ENCODE data around the gene DNAH9. TPM values are rescaled to one million over a fixed set of nuclear protein-coding genes. Genes with fewer than 3 reads are reported as not detected.
"Not testable (repeated sequence)": the region's sequence is repeated elsewhere in the genome, so short reads cannot be mapped to it uniquely, and the experiment has no call there.

DNAH9 gene
- total RNA-seq, 1 donor from 2014 or later = under 0.01 TPM

DNA sequence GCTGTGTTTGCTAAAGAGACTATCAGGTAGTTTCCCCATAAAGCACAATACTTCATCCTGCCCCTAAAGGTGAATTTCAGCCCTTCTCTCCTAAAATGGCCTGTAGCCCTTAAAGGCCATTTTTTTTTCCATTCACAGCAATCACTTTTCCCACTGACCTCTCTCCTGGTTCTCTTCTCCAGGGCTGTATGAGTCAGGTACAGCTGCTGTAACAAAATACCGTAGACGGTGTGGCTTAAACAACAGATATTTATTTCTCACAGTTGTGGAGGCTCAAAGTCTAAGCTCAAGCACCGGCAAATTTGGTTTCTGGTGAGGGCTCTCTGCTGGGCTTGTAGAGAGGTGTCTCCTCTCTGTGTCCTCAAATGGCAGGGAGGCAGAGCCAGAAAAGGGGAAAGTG is 354.3 kb downstream of the DNAH9 start:
- no peak for DNase-seq (ENCODE audit: low read depth in 2 of 2)

DNA sequence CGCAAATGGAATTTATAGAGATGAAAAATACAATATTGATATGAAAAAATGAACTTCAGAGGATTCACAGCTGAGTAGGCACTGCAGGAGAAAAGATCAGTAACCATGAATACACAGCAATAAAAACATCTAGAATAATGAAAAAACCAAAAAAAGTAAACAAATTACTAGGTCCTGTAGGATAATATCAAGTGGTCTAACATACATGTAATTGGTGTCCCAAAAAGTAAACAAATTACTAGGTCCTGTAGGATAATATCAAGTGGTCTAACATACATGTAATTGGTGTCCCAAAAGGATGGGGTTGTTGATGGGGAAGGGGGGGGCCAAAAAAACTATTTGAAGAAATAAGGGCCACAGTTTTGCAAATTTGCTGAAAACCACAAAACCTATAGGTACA is 355.7 kb downstream of the DNAH9 start:
- DNase-seq (ENCODE audit: low read depth in 2 of 2) = no peak

DNA sequence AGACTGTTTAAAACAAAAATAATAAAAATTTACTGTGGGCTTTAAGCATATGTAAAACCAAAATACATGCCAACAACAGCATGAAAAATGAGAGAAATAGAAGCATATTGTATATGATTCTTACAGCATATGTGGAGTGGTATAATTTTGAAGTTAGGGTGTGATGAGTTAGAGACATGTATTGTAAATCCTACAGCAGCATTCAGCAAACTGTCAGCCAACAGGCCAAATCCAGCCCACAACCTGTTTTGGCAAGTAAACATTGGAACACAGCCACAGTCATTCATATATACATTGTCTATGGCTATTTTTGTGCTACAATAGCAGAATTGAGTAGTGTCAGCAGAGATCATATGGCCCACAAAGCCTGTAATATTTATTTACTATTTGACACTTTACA is 356.7 kb downstream of the DNAH9 start:
- no peak for DNase-seq (ENCODE audit: low read depth in 2 of 2)

DNA sequence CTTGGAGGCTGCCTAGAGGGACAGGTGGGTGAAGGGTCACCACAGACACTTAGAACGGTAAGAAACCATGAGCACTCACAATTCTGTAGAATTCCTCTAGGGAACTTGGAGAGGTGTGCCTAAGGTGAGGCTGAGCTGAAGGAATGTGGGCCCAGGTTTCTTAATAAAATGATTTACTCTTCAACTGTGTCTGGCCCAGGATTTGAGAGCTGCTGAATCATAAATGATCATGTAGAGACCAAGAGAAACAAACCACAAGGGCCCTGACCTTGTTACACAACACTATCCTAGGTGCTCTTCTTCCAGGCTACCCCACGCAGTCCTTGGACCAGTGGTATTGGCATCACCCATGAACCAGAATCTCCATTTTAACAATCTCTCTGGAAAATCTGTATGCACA is 371.3 kb downstream of the DNAH9 start:
- DNase-seq (ENCODE audit: low read depth in 2 of 2) = no peak

DNA sequence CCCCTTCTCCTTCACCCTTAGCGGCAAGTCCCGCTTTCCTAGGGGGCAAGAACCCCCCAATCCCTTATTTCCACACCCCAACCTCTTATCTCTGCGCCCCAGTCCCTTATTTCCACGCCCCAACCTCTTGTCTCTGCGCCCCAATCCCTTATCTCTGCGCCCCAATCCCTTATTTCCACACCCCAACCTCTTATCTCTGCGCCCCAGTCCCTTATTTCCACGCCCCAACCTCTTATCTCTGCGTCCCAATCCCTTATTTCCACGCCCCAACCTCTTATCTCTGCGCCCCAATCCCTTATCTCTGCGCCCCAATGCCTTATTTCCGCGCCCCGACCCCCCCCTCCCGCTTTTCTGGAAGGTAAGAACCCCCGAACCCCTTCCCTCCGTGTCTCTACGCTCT is 374.5 kb downstream of the DNAH9 start:
- DNase-seq (ENCODE audit: low read depth in 2 of 2) = not testable (repeated sequence)

DNA sequence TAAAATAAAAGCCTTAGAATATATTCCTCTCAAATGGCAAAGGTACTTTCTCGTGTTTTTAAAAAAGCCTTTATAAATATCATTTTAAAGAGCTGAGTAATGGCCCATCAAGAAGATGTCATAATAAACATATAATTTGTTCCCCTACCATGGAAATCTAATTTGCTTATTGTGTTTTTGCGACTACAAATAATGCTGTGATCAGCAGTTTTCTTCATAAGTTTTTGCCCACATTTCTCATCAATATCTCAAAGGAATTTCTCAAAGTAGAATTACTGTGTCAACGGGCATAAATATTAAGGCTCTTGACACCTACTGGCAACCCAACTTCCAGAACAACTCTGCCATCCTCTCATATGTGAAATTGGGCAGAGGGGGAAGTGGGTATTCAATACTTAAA is 381.5 kb downstream of the DNAH9 start:
- no peak for DNase-seq (ENCODE audit: low read depth in 2 of 2)

DNA sequence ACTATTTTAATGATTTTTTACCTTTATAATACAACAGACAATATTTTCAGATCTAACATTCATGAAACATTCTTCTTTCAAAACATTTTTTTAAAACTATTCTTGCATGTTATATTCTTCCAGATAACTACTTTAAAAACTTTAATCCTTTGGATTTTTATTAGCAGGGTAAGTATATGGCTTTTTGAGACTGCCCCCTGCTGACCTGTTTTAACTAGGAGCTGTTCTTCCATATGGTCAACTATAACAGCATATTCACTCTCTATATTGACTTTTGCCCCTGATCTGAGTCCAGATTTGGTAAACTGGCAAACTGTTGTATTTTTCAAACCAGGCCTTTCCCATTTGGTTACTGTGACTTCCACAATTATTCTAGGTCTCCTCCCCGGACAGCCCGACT is 382.5 kb downstream of the DNAH9 start:
- DNase-seq (ENCODE audit: low read depth in 2 of 2) = peak in 1 of 2 donors; percentile 9

DNA sequence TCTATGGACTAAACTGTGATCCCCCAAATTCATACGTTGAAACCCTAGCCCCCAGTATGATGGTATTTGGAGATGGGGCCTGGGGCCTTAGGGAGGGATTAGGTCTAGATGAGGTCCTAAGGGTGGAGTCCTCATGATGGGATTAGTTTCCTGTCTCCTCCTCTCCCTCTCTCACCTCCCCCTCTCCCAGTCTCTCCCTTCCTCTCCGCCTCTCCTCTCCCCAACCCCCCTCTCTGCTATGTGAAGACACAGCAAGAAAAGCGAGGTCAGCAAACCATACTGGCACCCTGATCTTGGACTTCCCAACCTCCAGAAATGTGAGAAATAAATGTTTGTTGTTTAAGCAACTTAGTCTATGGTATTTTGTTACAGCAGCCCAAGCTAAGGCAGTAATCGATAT is 383.6 kb downstream of the DNAH9 start:
- DNase-seq (ENCODE audit: low read depth in 2 of 2) = no peak

DNA sequence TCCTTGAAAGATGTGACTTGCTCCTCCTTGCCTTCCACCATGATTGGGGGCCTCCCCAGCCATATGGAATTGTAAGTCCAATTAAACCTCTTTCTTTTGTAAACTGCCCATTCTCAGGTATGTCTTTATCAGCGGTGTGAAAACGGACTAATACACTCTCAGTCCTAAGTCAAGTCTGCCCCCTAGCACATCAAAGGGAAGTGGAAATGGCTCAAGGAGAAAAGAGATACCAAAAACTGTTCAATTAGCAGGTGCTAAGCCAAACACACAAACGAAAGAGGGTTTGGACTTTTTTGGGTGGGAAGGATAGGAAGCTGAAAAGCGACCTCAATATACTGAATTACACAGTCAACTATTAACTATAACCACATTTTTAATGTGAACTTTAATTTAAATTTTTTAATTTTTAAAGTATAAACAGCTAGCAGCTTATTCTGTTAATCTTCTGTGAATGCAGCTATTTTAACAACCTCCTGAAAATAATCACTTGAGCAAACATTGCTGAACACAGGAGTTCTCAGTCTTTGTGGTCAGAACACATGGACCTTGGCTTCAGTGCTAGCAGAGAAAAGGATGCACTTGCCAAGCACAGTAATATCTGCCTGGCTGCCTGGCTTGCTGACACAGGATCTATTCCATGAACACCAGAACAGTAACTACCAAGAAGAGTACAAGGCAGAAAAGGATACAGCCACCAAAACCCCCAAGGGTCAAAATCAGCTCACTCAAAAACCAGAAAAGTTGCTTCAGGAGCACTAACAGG is 388.1 kb downstream of the DNAH9 start:
- no peak for DNase-seq (ENCODE audit: low read depth in 2 of 2)

DNA sequence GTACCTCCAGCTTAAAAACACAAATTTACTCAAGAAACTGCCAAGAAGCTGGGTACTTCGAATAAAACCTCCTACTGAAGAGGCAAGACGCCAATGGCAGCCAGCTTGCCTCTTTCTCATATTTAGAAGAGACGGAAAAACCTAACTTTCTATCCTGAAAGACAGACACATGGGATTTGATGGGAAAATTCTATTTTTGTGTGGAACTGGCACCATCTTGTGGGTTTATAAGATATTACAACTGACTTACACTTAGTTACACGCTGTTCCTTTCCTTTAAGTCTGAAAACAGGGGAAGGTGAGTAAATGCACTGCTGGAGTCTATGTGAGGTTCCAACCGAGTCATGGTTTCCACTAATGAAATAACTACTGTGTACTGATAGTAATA is 388.7 kb downstream of the DNAH9 start:
- peak; percentile 26 to 63 for DNase-seq (ENCODE audit: low read depth in 2 of 2)

DNA sequence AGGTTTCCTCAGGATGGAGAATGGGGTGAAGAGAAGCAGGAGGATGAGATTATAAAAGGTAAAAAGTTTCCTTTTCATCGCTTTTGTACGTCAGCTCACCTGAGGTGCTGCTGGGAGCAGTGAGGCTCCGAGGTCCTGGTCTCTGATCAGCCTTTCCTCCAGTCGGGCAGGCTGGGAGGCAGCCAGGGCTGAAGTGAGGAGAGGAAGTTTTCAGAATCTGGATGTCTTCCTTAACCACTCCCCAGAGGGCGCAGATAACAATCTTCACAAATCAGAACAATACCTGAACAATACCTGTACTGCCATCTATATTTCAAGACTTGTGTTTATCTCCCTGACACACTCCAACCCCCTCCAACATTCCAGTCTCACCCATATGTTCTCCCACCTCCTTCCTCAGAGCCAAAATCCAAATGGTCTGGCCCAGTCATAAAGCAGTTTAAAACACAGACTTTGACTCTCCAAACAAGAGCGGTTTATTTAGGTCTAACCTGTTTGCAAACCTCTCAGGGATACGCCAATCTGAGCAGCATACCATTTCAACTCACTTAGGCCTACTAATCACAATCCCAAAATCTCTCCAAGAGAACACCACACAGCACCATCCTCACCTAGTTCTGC is 392.2 kb downstream of the DNAH9 start:
- DNase-seq (ENCODE audit: low read depth in 2 of 2) = no peak

DNA sequence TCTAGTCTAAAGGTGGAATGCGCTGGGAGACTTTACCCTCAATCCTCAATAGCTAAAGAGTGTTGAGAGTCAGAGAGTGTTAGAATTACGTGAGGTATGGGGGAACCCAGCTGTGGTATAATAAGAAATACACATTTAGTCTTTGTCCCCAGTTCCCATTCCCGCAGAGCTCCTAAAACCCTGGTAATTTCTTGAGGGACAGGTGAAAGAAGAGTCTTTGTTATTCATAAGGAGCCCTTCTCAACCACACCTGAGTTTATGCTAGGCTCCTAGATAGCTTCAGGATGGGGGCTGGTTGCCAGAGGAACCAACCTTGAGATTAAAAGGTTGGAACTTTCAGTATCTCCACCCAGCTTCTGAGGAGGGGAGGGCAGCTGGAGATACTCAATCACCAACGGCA is 393.2 kb downstream of the DNAH9 start:
- no peak for DNase-seq (ENCODE audit: low read depth in 2 of 2)

DNA sequence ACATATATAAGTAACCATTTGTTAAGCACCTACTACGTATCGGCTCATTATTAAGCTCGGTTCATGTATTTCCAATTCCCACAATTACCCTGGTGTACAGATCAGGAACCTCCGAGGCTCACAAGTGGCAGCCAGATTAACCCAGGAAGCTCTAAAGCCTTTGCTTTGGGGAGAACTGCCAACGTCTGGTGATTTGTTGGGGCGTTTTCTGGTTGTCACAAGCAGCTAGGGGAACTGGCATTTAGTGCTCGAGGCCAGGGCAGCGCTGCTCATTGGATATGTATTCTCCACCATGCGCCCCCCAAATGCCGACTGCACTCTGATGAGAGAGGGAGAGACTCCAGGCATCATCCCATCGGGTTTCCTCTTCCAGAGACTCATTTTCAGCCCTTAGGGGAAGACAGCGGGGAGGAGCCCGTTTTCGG is 398.5 kb downstream of the DNAH9 start:
- DNase-seq (ENCODE audit: low read depth in 2 of 2) = peak; percentile 7 to 41

DNA sequence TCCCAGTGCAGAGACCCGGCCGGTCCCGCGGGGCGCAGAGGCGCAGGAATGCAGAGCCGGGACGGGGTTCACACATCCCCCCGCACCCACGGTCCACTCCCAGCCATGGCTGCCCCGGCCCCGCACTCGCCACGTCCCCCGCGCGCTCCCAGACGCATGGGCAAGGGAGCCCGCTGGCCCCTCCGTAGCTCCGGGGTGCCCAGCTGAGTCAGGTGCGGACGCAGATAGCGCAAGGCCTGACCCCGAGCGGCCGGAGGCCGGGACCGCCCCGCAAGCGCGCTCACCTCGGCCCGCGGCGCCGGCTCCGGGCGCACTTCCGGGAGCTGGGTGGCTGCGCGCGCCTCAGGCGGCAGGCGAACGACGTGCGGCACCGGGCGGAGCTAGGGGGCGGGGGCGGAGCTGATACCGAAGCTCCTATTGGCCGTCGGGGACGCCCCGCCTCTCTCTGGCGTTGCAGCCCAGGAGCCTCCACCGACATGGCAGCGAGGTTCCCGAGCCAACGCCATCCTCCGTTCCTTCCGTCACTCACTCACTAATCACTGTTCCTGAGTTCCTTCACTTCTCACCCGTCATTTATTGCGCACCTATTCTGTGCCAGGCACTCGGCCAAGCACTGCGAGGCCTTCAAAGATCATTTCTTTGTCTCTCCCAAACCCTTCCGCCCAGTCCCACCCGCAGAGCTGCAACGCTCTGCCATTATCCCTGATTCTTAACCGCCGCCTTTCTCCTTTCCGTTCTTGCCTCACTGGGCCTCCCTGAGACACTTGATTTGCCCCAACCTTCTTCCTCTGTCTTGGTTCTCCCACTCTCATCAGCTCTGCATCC is 399.1 kb downstream of the DNAH9 start, which contains the start of gene ZNF18:
TSS of gene ZNF18 (minus strand) at position 329 of the 825 bp plus-strand sequence. CDS start 4,646 bp downstream, outside the sequence.
- DNase-seq (ENCODE audit: low read depth in 2 of 2) = peak; percentile 79 to 95

DNA sequence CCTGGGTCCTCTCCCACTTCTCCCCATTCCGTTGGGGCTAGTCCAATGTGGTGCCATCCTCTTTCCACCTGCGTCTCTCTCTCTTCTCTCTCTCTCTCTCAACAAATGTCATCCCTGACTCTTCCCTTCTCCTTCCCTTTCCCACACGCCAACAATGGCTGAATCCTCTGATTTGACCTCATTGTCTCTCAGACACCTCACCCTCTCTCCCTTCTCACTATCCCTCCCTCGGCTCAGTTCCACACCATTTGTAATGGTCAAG is 399.6 kb downstream of the DNAH9 start:
- DNase-seq (ENCODE audit: low read depth in 2 of 2) = no peak

DNA sequence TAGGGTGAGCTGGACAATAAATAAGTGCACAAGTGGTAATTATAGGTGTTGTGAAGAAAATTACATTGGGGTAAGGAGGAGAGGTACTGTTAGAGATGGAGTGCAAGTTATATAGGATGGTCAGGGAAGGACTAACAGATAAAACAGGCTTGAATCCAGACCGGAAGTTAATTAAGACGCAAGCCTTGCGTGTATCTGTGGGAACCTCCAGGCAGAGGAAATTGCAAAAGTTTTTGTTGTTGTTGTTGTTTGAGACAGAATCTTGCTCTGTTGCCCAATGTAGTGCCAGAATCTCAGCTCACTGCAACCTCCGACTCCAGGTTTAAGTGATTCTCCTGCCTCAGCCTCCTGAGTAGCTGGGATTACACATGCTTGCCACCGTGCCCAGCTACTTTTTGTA is 401.4 kb downstream of the DNAH9 start:
- no peak for DNase-seq (ENCODE audit: low read depth in 2 of 2)

DNA sequence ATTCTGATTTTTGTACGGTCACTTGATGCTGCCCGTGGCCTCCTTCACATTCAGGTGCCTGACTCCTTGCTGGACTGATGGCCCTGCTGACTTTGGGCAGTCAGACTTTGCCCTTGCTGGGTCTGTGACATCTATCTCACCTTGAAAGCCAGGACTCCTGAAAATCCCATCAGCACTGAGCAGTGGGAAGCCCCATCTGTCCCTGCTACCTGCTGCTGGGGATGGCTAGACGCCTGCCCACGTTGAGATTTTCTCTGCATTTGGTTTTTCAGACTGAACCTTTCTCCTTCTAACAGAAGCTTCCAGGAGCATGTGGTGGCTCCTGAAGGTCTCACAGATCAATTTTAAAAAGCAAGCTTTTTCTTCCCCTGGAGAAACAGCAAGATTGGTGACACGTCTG is 409.2 kb downstream of the DNAH9 start:
- no peak for DNase-seq (ENCODE audit: low read depth in 2 of 2)

Data from dermis microvascular lymphatic vessel endothelial cell (primary cell).